HEK293 (cell line): ENCODE data around the gene PRELID2.

ENCODE experiments used
- CTCF ChIA-PET: fragments of 350-600 bp; formaldehyde crosslinking; extraction: SDS; loops from one replicate; lab custom pipeline; 2021; ENCODE audit warnings: antibody characterized with exemption; lab: Yijun Ruan, JAX
- POLR2A ChIA-PET: fragments of 300-600 bp; formaldehyde crosslinking; extraction: SDS; loops from one replicate; lab custom pipeline; 2020; ENCODE audit warnings: antibody characterized with exemption, inconsistent platforms; lab: Yijun Ruan, JAX
- H3K27ac ChIP-seq: fragments of 200-500 bp; sonication (Bioruptor generic); 2 replicates; pipeline ENCODE4 v1.5.1; 2014; ENCODE audit warnings: low read depth, low read length, control low read depth, inconsistent platforms; ENCODE audit errors: extremely low read depth
- H3K36me3 ChIP-seq, 2 experiments: fragments of 200-500 bp in 1 of 2; sonication (Bioruptor generic) in 1 of 2; 1 replicate in 1 of 2; 2 replicates in 1 of 2; pipeline ENCODE4 v1.5.1; 2014 to 2017; ENCODE audit warnings: inconsistent platforms in 2 of 2, low read length in 2 of 2; ENCODE audit not compliant: control insufficient read depth in 2 of 2, insufficient read depth in 1 of 2
- H3K4me1 ChIP-seq: fragments of 200-500 bp; sonication (Bioruptor generic); 2 replicates; pipeline ENCODE4 v1.5.1; 2014; ENCODE audit warnings: mild to moderate bottlenecking, low read length, inconsistent platforms; ENCODE audit not compliant: control insufficient read depth, insufficient read depth
- H3K4me3 ChIP-seq: 2 replicates; pipeline ENCODE4 v1.5.1; 2011; ENCODE audit warnings: low read depth, mild to moderate bottlenecking, control low read depth, low read length, moderate library complexity
- H3K9me3 ChIP-seq: fragments of 200-500 bp; sonication (Bioruptor generic); 2 replicates; pipeline ENCODE4 v1.5.1; 2014; ENCODE audit warnings: low read depth, low read length, inconsistent platforms; ENCODE audit not compliant: control insufficient read depth, insufficient read depth
- BCL11A ChIP-seq: fragments of 450-650 bp; formaldehyde crosslinking; IDR thresholded peaks from 2 replicates; pipeline ENCODE4 v1.5.1; 2016; ENCODE audit warnings: low read depth, missing biosample characterization, missing genetic modification characterization
- FEZF1 ChIP-seq: fragments of 450-650 bp; formaldehyde crosslinking; IDR thresholded peaks from 2 replicates; pipeline ENCODE4 v1.5.1; 2016; ENCODE audit warnings: missing biosample characterization, missing genetic modification characterization
- KLF1 ChIP-seq: fragments of 450-650 bp; formaldehyde crosslinking; IDR thresholded peaks from 2 replicates; pipeline ENCODE4 v1.5.1; 2016; ENCODE audit warnings: missing biosample characterization, missing genetic modification characterization
- MZF1 ChIP-seq: fragments of 450-650 bp; formaldehyde crosslinking; IDR thresholded peaks from 2 replicates; pipeline ENCODE4 v1.5.1; 2017; ENCODE audit warnings: missing biosample characterization, missing genetic modification characterization, borderline replicate concordance
- SCRT1 ChIP-seq: fragments of 450-650 bp; formaldehyde crosslinking; IDR thresholded peaks from 2 replicates; pipeline ENCODE4 v1.5.1; 2016; ENCODE audit warnings: missing biosample characterization, missing genetic modification characterization, borderline replicate concordance
- TCF7L2 ChIP-seq: IDR thresholded peaks from 2 replicates; pipeline ENCODE4 v1.6.1; 2011; ENCODE audit warnings: low read depth, mild to moderate bottlenecking, inconsistent platforms, low read length, moderate library complexity, borderline replicate concordance
- ZNF121 ChIP-seq: fragments of 450-650 bp; formaldehyde crosslinking; IDR thresholded peaks from 2 replicates; pipeline ENCODE4 v1.5.1; 2016; ENCODE audit warnings: missing biosample characterization, missing genetic modification characterization
- ZNF155 ChIP-seq: fragments of 450-650 bp; formaldehyde crosslinking; IDR thresholded peaks from 2 replicates; pipeline ENCODE4 v1.5.1; 2016; ENCODE audit warnings: missing biosample characterization, missing genetic modification characterization
- ZNF174 ChIP-seq: fragments of 450-650 bp; formaldehyde crosslinking; IDR thresholded peaks from 2 replicates; pipeline ENCODE4 v1.5.0; 2017; ENCODE audit warnings: missing biosample characterization, mild to moderate bottlenecking, missing genetic modification characterization
- ZNF324 ChIP-seq: fragments of 450-650 bp; formaldehyde crosslinking; IDR thresholded peaks from 2 replicates; pipeline ENCODE4 v1.5.1; 2016; ENCODE audit warnings: missing biosample characterization, missing genetic modification characterization
- ZNF433 ChIP-seq: fragments of 450-650 bp; formaldehyde crosslinking; IDR thresholded peaks from 2 replicates; pipeline ENCODE4 v1.5.1; 2016; ENCODE audit warnings: missing biosample characterization, missing genetic modification characterization, low read depth
- ZNF514 ChIP-seq: fragments of 450-650 bp; formaldehyde crosslinking; IDR thresholded peaks from 2 replicates; pipeline ENCODE4 v1.5.1; 2016; ENCODE audit warnings: missing biosample characterization, missing genetic modification characterization
- ZNF529 ChIP-seq: fragments of 450-650 bp; formaldehyde crosslinking; IDR thresholded peaks from 2 replicates; pipeline ENCODE4 v1.5.1; 2017; ENCODE audit warnings: missing genetic modification characterization, missing biosample characterization; ENCODE audit not compliant: insufficient replicate concordance
- ZNF571 ChIP-seq: fragments of 450-650 bp; formaldehyde crosslinking; IDR thresholded peaks from 2 replicates; pipeline ENCODE4 v1.5.0; 2017; ENCODE audit warnings: missing biosample characterization, missing genetic modification characterization
- ZNF76 ChIP-seq: fragments of 450-650 bp; formaldehyde crosslinking; IDR thresholded peaks from 2 replicates; pipeline ENCODE4; 2016; ENCODE audit warnings: low read depth, missing biosample characterization, missing genetic modification characterization, borderline replicate concordance
- ZNF843 ChIP-seq: fragments of 450-650 bp; formaldehyde crosslinking; IDR thresholded peaks from 2 replicates; pipeline ENCODE4 v1.5.1; 2016; ENCODE audit warnings: missing biosample characterization, missing genetic modification characterization
- ZSCAN16 ChIP-seq: fragments of 450-650 bp; formaldehyde crosslinking; IDR thresholded peaks from 2 replicates; pipeline ENCODE4 v1.5.1; 2016; ENCODE audit warnings: missing biosample characterization, missing genetic modification characterization
- TF ChIP-seq, protein P1 (sequence below): fragments of 450-650 bp; formaldehyde crosslinking; IDR thresholded peaks from 2 replicates; pipeline ENCODE4 v1.5.1; 2016; ENCODE audit warnings: missing biosample characterization, missing genetic modification characterization
- TF ChIP-seq, protein P2 (sequence below): fragments of 450-650 bp; formaldehyde crosslinking; IDR thresholded peaks from 2 replicates; pipeline ENCODE4 v1.5.1; 2017; ENCODE audit warnings: missing biosample characterization, missing genetic modification characterization

PRELID2 gene

DNA sequence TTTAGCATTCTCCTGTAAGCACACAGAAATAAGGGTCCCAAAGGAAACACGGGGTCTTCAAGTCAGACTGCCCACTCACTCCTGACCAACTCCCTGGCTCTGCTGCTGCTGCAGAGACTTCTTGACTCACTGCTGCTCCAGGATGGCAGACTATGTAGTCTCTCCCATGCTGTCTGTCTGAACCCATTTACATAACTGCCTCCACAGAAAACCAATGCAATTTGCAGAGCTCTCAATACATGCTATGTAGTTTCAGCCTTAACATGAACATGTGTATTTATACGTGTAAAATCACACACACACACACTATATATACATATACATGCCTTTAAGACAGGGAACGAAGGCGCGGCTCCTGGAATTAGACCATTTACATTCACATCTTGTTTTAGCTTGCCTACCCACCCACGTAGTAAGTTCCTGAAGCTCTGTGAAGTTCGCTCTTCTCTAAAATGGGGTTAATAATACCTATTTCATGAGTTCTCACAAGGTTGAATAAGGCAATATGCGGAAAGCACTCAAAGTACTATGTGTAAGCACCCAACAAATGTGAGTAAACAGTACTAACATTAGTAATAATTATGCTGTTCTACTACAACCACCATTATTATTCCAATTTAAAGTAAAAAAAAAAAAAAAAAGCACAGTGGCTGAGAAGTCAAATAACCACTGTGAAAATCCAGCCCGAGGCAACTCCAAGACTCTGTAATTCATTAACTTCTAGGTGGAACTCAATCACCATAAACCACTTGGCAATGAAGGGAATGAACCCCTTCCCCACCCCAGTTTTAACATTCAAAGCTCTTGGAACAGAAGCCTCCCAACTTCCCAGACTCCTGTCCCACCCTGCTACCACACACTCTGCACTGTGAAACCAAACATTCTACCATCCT lies 31.8 kb downstream of the PRELID2 start:
- POLR2A ChIA-PET = no interaction called here
- Histone ChIP-seq H3K27ac (no peak overlapping the region), H3K4me1 (no peaks in the 10 kb centered on the region), H3K4me3 (no peak overlapping the region), H3K9me3 (no peaks in the 10 kb centered on the region), H3K36me3 (peaks cover 0 to 4% of the 10 kb centered on the region in 2 experiments; a peak in 1 of 3 replicates)
- CTCF ChIA-PET = interaction anchor here (0.8 to 1.9 kb wide), 4 partner anchors 16 to 1599 kb away, joined by 3 to 9 read pairs (median 4); no protein-coding TSS in a partner anchor
- TF ChIP-seq ZNF529 (no peak), ZNF174 (tag by site-specific recombination) (no peak), ZNF76 (no peak), ZNF121 (tag by site-specific recombination) (no peak), FEZF1 (tag by site-specific recombination) (no peak), ZNF571 (tag by site-specific recombination) (no peak), MZF1 (tag by site-specific recombination) (no peak), SCRT1 (tag by site-specific recombination) (no peak), ZNF155 (tag by site-specific recombination) (no peak), ZSCAN16 (no peak), ZNF514 (tag by site-specific recombination) (no peak), BCL11A (tag by site-specific recombination) (no peak), ZNF324 (tag by site-specific recombination) (no peak)
- TF ChIP-seq, protein P1, sequence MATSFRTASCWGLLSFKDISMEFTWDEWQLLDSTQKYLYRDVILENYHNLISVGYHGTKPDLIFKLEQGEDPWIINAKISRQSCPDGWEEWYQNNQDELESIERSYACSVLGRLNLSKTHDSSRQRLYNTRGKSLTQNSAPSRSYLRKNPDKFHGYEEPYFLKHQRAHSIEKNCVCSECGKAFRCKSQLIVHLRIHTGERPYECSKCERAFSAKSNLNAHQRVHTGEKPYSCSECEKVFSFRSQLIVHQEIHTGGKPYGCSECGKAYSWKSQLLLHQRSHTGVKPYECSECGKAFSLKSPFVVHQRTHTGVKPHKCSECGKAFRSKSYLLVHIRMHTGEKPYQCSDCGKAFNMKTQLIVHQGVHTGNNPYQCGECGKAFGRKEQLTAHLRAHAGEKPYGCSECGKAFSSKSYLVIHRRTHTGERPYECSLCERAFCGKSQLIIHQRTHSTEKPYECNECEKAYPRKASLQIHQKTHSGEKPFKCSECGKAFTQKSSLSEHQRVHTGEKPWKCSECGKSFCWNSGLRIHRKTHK (tag by site-specific recombination) = no peak

DNA sequence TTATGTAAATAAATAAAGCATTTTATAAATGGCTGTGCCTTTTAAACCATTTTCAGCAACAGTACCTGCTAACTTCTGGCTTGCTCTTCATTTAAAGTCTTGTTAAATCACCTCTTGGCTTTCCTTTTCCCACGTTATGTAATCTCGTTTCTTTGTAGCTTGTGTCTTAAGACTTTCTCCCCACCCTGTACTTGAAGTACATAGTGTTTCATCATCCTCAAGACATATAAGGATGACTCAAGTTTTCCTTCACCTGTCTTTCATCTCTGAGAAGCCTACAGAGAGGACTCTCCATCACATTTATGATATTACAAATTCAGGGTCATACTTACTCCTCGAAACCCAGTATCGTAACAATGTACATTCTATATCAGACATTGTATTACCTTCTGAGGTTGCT lies 33.9 kb downstream of the PRELID2 start:
- H3K27ac ChIP-seq = no peak overlapping the region
- H3K4me1 ChIP-seq = no peaks in the 10 kb centered on the region
- TF ChIP-seq ZNF324 (tag by site-specific recombination) (no peak), ZNF843 (tag by site-specific recombination) (no peak), ZNF433 (tag by site-specific recombination) (no peak), KLF1 (tag by site-specific recombination) (no peak)
- TF ChIP-seq, all 188 proteins: peak for 0
- ChIA-PET POLR2A (no interaction called here), CTCF (interaction anchor here (0.6 kb wide), 1 partner anchor 143 kb away, joined by 6 read pairs; no protein-coding TSS in a partner anchor)
- no peaks in the 10 kb centered on the region for H3K9me3 ChIP-seq
- H3K4me3 ChIP-seq = no peak overlapping the region
- H3K36me3 ChIP-seq = peaks cover 2 to 4% of the 10 kb centered on the region in 2 experiments; a peak in 2 of 3 replicates

DNA sequence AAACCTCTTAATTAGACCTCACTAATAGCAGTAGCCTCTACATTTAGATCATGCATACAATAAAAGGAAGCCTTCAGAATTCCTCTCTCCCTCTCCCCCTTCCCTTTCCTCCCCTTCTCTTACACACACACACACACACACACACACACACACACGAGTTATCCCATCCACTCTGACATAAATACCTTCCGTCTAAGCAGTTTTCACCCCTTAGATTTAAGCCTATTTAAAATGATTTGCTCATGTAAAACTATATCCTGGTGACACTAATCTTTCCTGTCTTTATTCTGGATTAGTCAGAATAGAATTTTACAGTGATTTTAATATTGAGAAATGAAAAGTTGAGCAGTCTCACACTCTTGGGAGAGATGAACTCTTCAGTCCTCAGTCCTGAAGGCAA lies 35.0 kb downstream of the PRELID2 start:
- Histone ChIP-seq H3K4me1 (no peaks in the 10 kb centered on the region), H3K9me3 (no peaks in the 10 kb centered on the region), H3K4me3 (no peak overlapping the region), H3K27ac (no peak overlapping the region), H3K36me3 (peaks cover 0 to 3% of the 10 kb centered on the region in 2 experiments; a peak in 1 of 3 replicates)
- ChIA-PET POLR2A (no interaction called here), CTCF (no interaction called here)
- TF ChIP-seq, protein P2, sequence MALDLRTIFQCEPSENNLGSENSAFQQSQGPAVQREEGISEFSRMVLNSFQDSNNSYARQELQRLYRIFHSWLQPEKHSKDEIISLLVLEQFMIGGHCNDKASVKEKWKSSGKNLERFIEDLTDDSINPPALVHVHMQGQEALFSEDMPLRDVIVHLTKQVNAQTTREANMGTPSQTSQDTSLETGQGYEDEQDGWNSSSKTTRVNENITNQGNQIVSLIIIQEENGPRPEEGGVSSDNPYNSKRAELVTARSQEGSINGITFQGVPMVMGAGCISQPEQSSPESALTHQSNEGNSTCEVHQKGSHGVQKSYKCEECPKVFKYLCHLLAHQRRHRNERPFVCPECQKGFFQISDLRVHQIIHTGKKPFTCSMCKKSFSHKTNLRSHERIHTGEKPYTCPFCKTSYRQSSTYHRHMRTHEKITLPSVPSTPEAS = 0 out of 2 replicates have a peak, but pooled peaks have one; percentile 14
- no peak for TF ChIP-seq TCF7L2
